HEK293T (cell line): ENCODE data around the gene EML4.

ENCODE experiments used
- ARNT ChIP-seq: fragments of 450-650 bp; IDR thresholded peaks from 2 replicates; pipeline ENCODE4 v1.6.1; 2017; ENCODE audit warnings: mild to moderate bottlenecking
- BHLHE40 ChIP-seq: fragments of 450-650 bp; IDR thresholded peaks from 2 replicates; pipeline ENCODE4 v1.6.1; 2016; ENCODE audit warnings: mild to moderate bottlenecking, moderate library complexity, borderline replicate concordance
- CTBP1 ChIP-seq: fragments of 450-650 bp; IDR thresholded peaks from 2 replicates; pipeline ENCODE4 v1.6.1; 2016; ENCODE audit warnings: borderline replicate concordance
- ELF4 ChIP-seq: fragments of 450-650 bp; IDR thresholded peaks from 2 replicates; pipeline ENCODE4 v1.6.1; 2017; ENCODE audit warnings: antibody characterized with exemption
- FOXA1 ChIP-seq: fragments of 450-650 bp; IDR thresholded peaks from 2 replicates; pipeline ENCODE4 v1.6.1; 2016; ENCODE audit warnings: mild to moderate bottlenecking
- FOXK2 ChIP-seq: fragments of 450-650 bp; IDR thresholded peaks from 2 replicates; pipeline ENCODE4 v1.6.1; 2016; ENCODE audit warnings: mild to moderate bottlenecking
- FOXM1 ChIP-seq: fragments of 450-650 bp; IDR thresholded peaks from 2 replicates; pipeline ENCODE4 v1.6.1; 2017; ENCODE audit warnings: mild to moderate bottlenecking, borderline replicate concordance
- L3MBTL2 ChIP-seq: fragments of 450-650 bp; conservative IDR thresholded peaks from 2 replicates; pipeline ENCODE4 v1.6.1; 2016; ENCODE audit warnings: mild to moderate bottlenecking
- LEF1 ChIP-seq: fragments of 450-650 bp; IDR thresholded peaks from 2 replicates; pipeline ENCODE4 v1.6.1; 2017; ENCODE audit warnings: mild to moderate bottlenecking, borderline replicate concordance
- SP1 ChIP-seq: fragments of 450-650 bp; IDR thresholded peaks from 2 replicates; pipeline ENCODE4 v1.6.1; 2017
- SUZ12 ChIP-seq: fragments of 450-650 bp; IDR thresholded peaks from 2 replicates; pipeline ENCODE4 v1.6.1; 2016; ENCODE audit warnings: mild to moderate bottlenecking
- TARDBP ChIP-seq: fragments of 450-650 bp; IDR thresholded peaks from 2 replicates; pipeline ENCODE4 v1.6.1; 2016
- ZNF384 ChIP-seq: fragments of 450-650 bp; IDR thresholded peaks from 2 replicates; pipeline ENCODE4 v1.6.1; 2016
- TF ChIP-seq, protein P1 (sequence below): fragments of 450-650 bp; IDR thresholded peaks from 2 replicates; pipeline ENCODE4 v1.6.1; 2016

DNA sequence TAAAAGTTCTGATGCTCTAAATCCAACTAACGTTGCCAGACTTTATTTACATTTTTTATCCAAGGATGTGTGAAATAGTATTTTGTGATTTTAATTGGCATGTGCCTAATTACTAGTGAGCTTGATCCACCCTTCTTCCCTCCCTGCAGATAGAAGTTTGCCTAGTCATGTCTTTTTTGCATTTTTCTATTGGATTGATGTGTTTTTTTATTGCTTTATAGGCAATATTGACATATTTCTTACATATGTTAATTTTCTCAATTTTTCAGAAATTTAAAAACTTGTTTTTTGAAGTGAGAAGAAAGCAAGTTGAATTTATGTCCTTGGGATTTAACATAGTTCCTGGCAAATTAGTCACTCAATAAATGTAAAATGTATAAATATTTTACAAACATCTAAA lies 56.4 kb downstream of the EML4 start:
- TF ChIP-seq FOXK2 (no peak), SP1 (no peak), FOXA1 (no peak), SUZ12 (no peak), TARDBP (no peak), BHLHE40 (no peak), FOXM1 (no peak), LEF1 (no peak), ELF4 (no peak), ZNF384 (no peak), CTBP1 (no peak), ARNT (no peak), L3MBTL2 (no peak)
- TF ChIP-seq, protein P1, sequence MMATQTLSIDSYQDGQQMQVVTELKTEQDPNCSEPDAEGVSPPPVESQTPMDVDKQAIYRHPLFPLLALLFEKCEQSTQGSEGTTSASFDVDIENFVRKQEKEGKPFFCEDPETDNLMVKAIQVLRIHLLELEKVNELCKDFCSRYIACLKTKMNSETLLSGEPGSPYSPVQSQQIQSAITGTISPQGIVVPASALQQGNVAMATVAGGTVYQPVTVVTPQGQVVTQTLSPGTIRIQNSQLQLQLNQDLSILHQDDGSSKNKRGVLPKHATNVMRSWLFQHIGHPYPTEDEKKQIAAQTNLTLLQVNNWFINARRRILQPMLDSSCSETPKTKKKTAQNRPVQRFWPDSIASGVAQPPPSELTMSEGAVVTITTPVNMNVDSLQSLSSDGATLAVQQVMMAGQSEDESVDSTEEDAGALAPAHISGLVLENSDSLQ: no peak
